H9 (cell line): ENCODE data around the gene LSG1. TPM values are rescaled to one million over a fixed set of nuclear protein-coding genes. Genes with fewer than 3 reads are reported as not detected.

Experiments
- DNase-seq: peaks from one replicate; pipeline ENCODE4 v3.0.0-alpha.2; 2017
- H2AFZ ChIP-seq: one replicate; pipeline ENCODE4 v1.6.1; 2013; ENCODE audit warnings: mild to moderate bottlenecking, low read length, control low read depth, moderate library complexity
- H2AK5ac ChIP-seq: 2 replicates; pipeline ENCODE4 v1.6.1; 2013; ENCODE audit warnings: low read length, control low read depth, mixed read lengths; ENCODE audit not compliant: insufficient read length
- H2BK120ac ChIP-seq: one replicate; pipeline ENCODE4 v1.6.1; 2013; ENCODE audit warnings: low read depth, mild to moderate bottlenecking, low read length, control low read depth, inconsistent platforms; ENCODE audit not compliant: poor library complexity, severe bottlenecking
- H2BK12ac ChIP-seq: 2 replicates; pipeline ENCODE4 v1.6.1; 2013; ENCODE audit warnings: low read length, control low read depth, mixed read lengths, low read depth; ENCODE audit not compliant: insufficient read length
- H2BK15ac ChIP-seq: 2 replicates; pipeline ENCODE4 v1.6.1; 2013; ENCODE audit warnings: low read depth, low read length, control low read depth
- H2BK20ac ChIP-seq: one replicate; pipeline ENCODE4 v1.6.1; 2013; ENCODE audit warnings: low read depth, mild to moderate bottlenecking, low read length, control low read depth, inconsistent platforms; ENCODE audit not compliant: poor library complexity, severe bottlenecking
- H2BK5ac ChIP-seq: 2 replicates; pipeline ENCODE4 v1.6.1; 2013; ENCODE audit warnings: low read length, control low read depth, mixed read lengths; ENCODE audit not compliant: insufficient read length
- H3K14ac ChIP-seq: 2 replicates; pipeline ENCODE4 v1.6.1; 2013; ENCODE audit warnings: low read length, control low read depth; ENCODE audit not compliant: insufficient read depth
- H3K18ac ChIP-seq: 2 replicates; pipeline ENCODE4 v1.6.1; 2013; ENCODE audit warnings: low read depth, mild to moderate bottlenecking, mixed read lengths, low read length, control low read depth; ENCODE audit not compliant: insufficient read length
- H3K23ac ChIP-seq: 2 replicates; pipeline ENCODE4 v1.6.1; 2013; ENCODE audit warnings: low read length, control low read depth, mixed read lengths, low read depth; ENCODE audit not compliant: insufficient read length
- H3K23me2 ChIP-seq: 2 replicates; pipeline ENCODE4 v1.6.1; 2013; ENCODE audit warnings: low read depth, mild to moderate bottlenecking, mixed read lengths, low read length, control low read depth; ENCODE audit not compliant: insufficient read length, poor library complexity, severe bottlenecking
- H3K27ac ChIP-seq: 2 replicates; pipeline ENCODE4 v1.5.1; 2013; ENCODE audit warnings: low read length, control low read depth, mixed read lengths, low read depth; ENCODE audit not compliant: insufficient read length
- H3K27me3 ChIP-seq: 2 replicates; pipeline ENCODE4 v1.6.1; 2013; ENCODE audit warnings: low read length, control low read depth, inconsistent platforms; ENCODE audit not compliant: insufficient read depth
- H3K4ac ChIP-seq: 2 replicates; pipeline ENCODE4 v1.6.1; 2013; ENCODE audit warnings: low read depth, mild to moderate bottlenecking, control low read depth, inconsistent platforms, low read length, moderate library complexity
- H3K4me1 ChIP-seq: 2 replicates; pipeline ENCODE4 v1.6.1; 2013; ENCODE audit warnings: low read length, control low read depth, inconsistent platforms; ENCODE audit not compliant: insufficient read depth
- H3K4me2 ChIP-seq: 2 replicates; pipeline ENCODE4 v1.6.1; 2013; ENCODE audit warnings: low read length, control low read depth, mixed read lengths; ENCODE audit not compliant: insufficient read length, insufficient read depth
- H3K56ac ChIP-seq: 2 replicates; pipeline ENCODE4 v1.6.1; 2013; ENCODE audit warnings: low read depth, mild to moderate bottlenecking, mixed read lengths, low read length, control low read depth; ENCODE audit not compliant: insufficient read length
- H3K79me1 ChIP-seq: 2 replicates; pipeline ENCODE4 v1.6.1; 2013; ENCODE audit warnings: low read depth, mild to moderate bottlenecking, moderate library complexity, low read length, control low read depth, inconsistent platforms; ENCODE audit not compliant: insufficient read depth, poor library complexity, severe bottlenecking
- H3K79me2 ChIP-seq: 2 replicates; pipeline ENCODE4 v1.6.1; 2013; ENCODE audit warnings: low read length, control low read depth, inconsistent platforms; ENCODE audit not compliant: insufficient read depth
- H3K9ac ChIP-seq: 2 replicates; pipeline ENCODE4 v1.6.1; 2013; ENCODE audit warnings: low read length, control low read depth, mixed read lengths; ENCODE audit not compliant: insufficient read length; ENCODE audit errors: extremely low read depth
- H3K9me3 ChIP-seq: one replicate; pipeline ENCODE4 v1.6.1; 2013; ENCODE audit warnings: low read depth, low read length, inconsistent platforms; ENCODE audit not compliant: control insufficient read depth
- H3T11ph ChIP-seq: one replicate; pipeline ENCODE4 v1.6.1; 2013; ENCODE audit warnings: mild to moderate bottlenecking, low read length, control low read depth, inconsistent platforms
- H4K20me1 ChIP-seq: one replicate; pipeline ENCODE4 v1.6.1; 2013; ENCODE audit not compliant: control insufficient read depth, insufficient read length, insufficient read depth
- H4K5ac ChIP-seq: 2 replicates; pipeline ENCODE4 v1.6.1; 2013; ENCODE audit warnings: low read depth, mild to moderate bottlenecking, mixed read lengths, low read length, control low read depth; ENCODE audit not compliant: insufficient read length
- H4K8ac ChIP-seq: replicated peaks from 2 replicates; pipeline ENCODE4 v1.6.1; 2013; ENCODE audit warnings: low read length, control low read depth, mixed read lengths, low read depth; ENCODE audit not compliant: insufficient read length
- H4K91ac ChIP-seq: 2 replicates; pipeline ENCODE4 v1.6.1; 2013; ENCODE audit warnings: low read depth, mild to moderate bottlenecking, moderate library complexity, mixed read lengths, low read length, control low read depth; ENCODE audit not compliant: insufficient read length
- H3K27ac Mint-ChIP-seq, 3 experiments: 2 replicates in 2 of 3; 3 replicates in 1 of 3; pipeline ENCODE4 v1.8.0; 2020 to 2021; ENCODE audit warnings: mixed read lengths in 3 of 3, mild to moderate bottlenecking in 1 of 3, moderate library complexity in 1 of 3
- H3K27me3 Mint-ChIP-seq: 2 replicates; pipeline ENCODE4 v1.8.0; 2021; ENCODE audit warnings: low read depth, mild to moderate bottlenecking, moderate library complexity, mixed read lengths
- H3K36me3 Mint-ChIP-seq, 3 experiments: 2 replicates in 2 of 3; 3 replicates in 1 of 3; pipeline ENCODE4 v1.8.0; 2020 to 2021; ENCODE audit warnings: low read depth in 3 of 3, mixed read lengths in 3 of 3; ENCODE audit not compliant: insufficient read depth in 1 of 3
- H3K4me1 Mint-ChIP-seq, 2 experiments: 2 replicates each; pipeline ENCODE4 v1.8.0; 2020; ENCODE audit warnings: mixed read lengths in 2 of 2
- H3K4me3 Mint-ChIP-seq, 2 experiments: 2 replicates in 1 of 2; 3 replicates in 1 of 2; pipeline ENCODE4 v1.8.0; 2020 to 2021; ENCODE audit warnings: mild to moderate bottlenecking in 2 of 2, mixed read lengths in 2 of 2, moderate library complexity in 1 of 2
- H3K9me3 Mint-ChIP-seq, 2 experiments: 2 replicates in 1 of 2; 3 replicates in 1 of 2; pipeline ENCODE4 v1.8.0; 2020; ENCODE audit warnings: mild to moderate bottlenecking in 2 of 2, mixed read lengths in 2 of 2, moderate library complexity in 1 of 2
- CTCF ChIP-seq: fragments of 200-600 bp; sonication (generic); conservative IDR thresholded peaks from 3 replicates; pipeline ENCODE4 v1.8.0; 2021; ENCODE audit warnings: antibody characterized with exemption, mild to moderate bottlenecking
- WGBS: extraction: QIAGEN DNeasy Blood & Tissue Kit; methylation state at CpG from one replicate; pipeline ENCODE4 v1.1.7; 2013; ENCODE audit warnings: missing lambda C conversion rate, low lambda C conversion rate, mixed read lengths; ENCODE audit not compliant: insufficient read length; ENCODE audit errors: extremely low coverage; 5-methylcytosine and 5-hydroxymethylcytosine counted together
- total RNA-seq: library from RNA; stranded (reverse); gene quantifications from 2 replicates; pipeline ENCODE4 v1.2.1, GENCODE V29; 2021

The LSG1 gene
- total RNA-seq, 1 experiment from 2014 or later, result 63.3 TPM

DNA sequence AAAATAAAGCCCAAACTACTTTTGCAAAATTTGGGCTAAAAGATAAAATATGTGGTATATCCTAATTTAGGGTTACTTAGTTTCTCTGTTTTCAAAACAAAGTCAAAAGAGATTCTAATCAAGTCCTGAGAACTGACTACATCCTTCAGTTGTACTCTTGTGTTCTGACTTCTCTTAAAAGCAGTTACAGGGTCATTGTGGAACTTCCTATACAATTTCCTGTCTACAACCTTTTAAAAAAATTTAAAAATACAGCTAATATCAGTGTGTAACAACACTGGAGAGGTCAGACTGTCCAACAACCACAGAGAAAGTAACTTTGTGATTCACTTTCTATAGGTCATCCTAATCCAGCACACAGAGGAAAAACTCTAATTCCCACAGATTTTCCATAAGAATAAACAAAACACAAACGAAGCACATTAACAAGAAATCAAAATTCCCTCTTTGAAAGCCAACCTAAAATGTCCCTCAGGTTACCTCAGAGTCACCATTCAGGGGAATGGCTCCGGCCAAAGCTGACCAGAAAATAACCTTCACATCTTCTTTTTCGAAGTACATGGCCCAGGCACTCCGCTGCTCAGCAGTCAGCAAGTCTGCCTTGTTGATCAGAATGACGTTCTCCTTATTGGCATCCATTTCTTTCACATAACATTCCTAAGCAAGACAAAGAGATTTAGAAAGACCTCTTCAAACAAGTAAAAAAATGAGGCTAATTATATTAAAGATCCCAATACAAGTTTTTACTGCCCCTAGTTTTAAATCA is 13.3 kb downstream of the LSG1 start:
- Mint-ChIP-seq H3K27ac (no peak overlapping the region), H3K36me3 (peaks cover 19 to 71% (median 39%) of the 10 kb centered on the region in 3 experiments; a peak in 6 of 7 replicates), H3K9me3 (no peaks in the 10 kb centered on the region; a peak in 1 of 5 replicates), H3K4me3 (no peak overlapping the region), H3K27me3 (no peaks in the 10 kb centered on the region), H3K4me1 (peaks cover 10 to 15% of the 10 kb centered on the region in 2 experiments)
- H2BK20ac ChIP-seq, result no peak overlapping the region
- no peaks in the 10 kb centered on the region for H4K20me1 ChIP-seq
- H2BK12ac ChIP-seq, result no peak overlapping the region
- H2BK120ac ChIP-seq, result no peak overlapping the region
- H3K79me1 ChIP-seq, result no peaks in the 10 kb centered on the region
- H4K8ac ChIP-seq, result no peak overlapping the region
- no peak overlapping the region for H3K4ac ChIP-seq
- no peak overlapping the region for H3K23ac ChIP-seq
- H3K27me3 ChIP-seq, result no peaks in the 10 kb centered on the region
- no peak overlapping the region for H3K27ac ChIP-seq
- no peak overlapping the region for H2AFZ ChIP-seq
- H3K9me3 ChIP-seq, result no peaks in the 10 kb centered on the region
- H3K4me2 ChIP-seq, result no peak overlapping the region
- no peak overlapping the region for H3K9ac ChIP-seq
- no peak overlapping the region for H3K18ac ChIP-seq
- no CpG with 5 or more reads among the region's 5 CpGs for WGBS
- H3K4me1 ChIP-seq, result peaks cover 3% of the 10 kb centered on the region; the same call in 1 of the 2 replicates
- no peak for TF ChIP-seq CTCF
- H3K56ac ChIP-seq, result no peak overlapping the region
- H3T11ph ChIP-seq, result no peak overlapping the region
- H2AK5ac ChIP-seq, result no peak overlapping the region
- H4K5ac ChIP-seq, result no peak overlapping the region
- H3K14ac ChIP-seq, result no peak overlapping the region
- H4K91ac ChIP-seq, result no peak overlapping the region
- H2BK5ac ChIP-seq, result no peak overlapping the region
- H3K23me2 ChIP-seq, result no peaks in the 10 kb centered on the region
- H3K79me2 ChIP-seq, result no peaks in the 10 kb centered on the region; the same call in 1 of the 2 replicates
- no peak for DNase-seq
- H2BK15ac ChIP-seq, result no peak overlapping the region
